GM12872 (cell line): Measurements from ENCODE around the gene RC3H2.

Experiments used
- CTCF ChIP-seq: IDR thresholded peaks from 3 replicates; pipeline ENCODE4 v1.5.1; 2011; ENCODE audit warnings: low read depth, mild to moderate bottlenecking, low read length, moderate library complexity; ENCODE audit not compliant: insufficient read depth

The RC3H2 gene

GRCh38 chr9:122808141-122808540, 97.0 kb downstream of the RC3H2 start:
- TF ChIP-seq CTCF = no peak

GRCh38 chr9:122807271-122807900, 97.8 kb downstream of the RC3H2 start:
- TF ChIP-seq CTCF = no peak

GRCh38 chr9:122806661-122807060, 98.5 kb downstream of the RC3H2 start:
- no peak for TF ChIP-seq CTCF

DNA sequence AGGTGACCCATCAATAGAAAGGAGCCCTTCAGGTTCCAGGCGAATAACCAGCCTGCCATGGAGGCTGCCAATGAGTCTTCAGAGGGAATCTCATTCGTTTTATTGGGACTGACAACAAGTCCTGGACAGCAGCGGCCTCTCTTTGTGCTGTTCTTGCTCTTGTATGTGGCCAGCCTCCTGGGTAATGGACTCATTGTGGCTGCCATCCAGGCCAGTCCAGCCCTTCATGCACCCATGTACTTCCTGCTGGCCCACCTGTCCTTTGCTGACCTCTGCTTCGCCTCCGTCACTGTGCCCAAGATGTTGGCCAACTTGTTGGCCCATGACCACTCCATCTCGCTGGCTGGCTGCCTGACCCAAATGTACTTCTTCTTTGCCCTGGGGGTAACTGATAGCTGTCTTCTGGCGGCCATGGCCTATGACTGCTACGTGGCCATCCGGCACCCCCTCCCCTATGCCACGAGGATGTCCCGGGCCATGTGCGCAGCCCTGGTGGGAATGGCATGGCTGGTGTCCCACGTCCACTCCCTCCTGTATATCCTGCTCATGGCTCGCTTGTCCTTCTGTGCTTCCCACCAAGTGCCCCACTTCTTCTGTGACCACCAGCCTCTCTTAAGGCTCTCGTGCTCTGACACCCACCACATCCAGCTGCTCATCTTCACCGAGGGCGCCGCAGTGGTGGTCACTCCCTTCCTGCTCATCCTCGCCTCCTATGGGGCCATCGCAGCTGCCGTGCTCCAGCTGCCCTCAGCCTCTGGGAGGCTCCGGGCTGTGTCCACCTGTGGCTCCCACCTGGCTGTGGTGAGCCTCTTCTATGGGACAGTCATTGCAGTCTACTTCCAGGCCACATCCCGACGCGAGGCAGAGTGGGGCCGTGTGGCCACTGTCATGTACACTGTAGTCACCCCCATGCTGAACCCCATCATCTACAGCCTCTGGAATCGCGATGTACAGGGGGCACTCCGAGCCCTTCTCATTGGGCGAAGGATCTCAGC, 104.8 kb downstream of the RC3H2 start, which contains the start of gene OR1K1:
TSS of gene OR1K1 (plus strand) at position 58 of the 995 bp plus-strand sequence. CDS start at position 58, 0 bp downstream.
- TF ChIP-seq CTCF = no peak

DNA sequence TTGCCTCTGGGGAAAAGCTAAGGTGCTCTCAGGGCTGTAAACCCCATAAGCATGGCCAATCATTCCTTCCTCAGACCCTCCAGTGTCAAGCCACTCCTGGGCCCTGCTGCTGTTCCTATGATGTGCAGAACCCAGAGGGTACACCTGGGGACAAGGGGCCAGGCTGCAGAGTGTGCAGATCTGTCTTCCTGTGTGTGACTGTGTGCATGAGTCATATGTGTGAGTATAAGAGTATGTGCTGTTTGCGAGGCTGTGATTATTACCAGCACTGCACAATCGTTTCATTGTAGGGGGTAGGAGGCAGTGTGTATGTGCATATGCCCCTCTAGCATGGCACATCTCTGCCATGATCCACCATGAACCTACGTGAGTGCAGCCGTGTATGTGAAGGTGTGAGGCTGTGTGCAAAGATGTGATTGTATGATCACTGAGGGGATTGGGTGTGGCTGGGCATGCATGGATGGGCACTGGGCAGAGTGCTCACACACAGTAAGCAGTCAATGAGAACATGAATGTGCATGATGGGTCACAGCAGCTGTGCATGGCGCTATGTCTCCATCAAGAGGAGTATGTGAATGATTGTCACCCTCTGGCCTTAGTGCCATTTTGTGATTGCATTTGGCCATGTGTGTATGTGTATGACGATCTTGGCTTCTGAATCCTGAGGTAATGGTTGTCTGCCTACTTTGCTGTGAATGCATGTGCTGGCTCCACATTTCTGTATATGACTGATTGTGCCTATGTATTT, 107.7 kb downstream of the RC3H2 start:
- TF ChIP-seq CTCF = no peak
